GM21737 (cell line): Measurements from ENCODE around the gene FOSL2.

Experiments
- ATAC-seq: cut with Tn5 transposase; IDR thresholded peaks from one replicate; pipeline ENCODE4 v1.9.1; 2021; ENCODE audit warnings: mild to moderate bottlenecking, moderate library complexity; ENCODE audit not compliant: unreplicated experiment

Gene FOSL2

DNA sequence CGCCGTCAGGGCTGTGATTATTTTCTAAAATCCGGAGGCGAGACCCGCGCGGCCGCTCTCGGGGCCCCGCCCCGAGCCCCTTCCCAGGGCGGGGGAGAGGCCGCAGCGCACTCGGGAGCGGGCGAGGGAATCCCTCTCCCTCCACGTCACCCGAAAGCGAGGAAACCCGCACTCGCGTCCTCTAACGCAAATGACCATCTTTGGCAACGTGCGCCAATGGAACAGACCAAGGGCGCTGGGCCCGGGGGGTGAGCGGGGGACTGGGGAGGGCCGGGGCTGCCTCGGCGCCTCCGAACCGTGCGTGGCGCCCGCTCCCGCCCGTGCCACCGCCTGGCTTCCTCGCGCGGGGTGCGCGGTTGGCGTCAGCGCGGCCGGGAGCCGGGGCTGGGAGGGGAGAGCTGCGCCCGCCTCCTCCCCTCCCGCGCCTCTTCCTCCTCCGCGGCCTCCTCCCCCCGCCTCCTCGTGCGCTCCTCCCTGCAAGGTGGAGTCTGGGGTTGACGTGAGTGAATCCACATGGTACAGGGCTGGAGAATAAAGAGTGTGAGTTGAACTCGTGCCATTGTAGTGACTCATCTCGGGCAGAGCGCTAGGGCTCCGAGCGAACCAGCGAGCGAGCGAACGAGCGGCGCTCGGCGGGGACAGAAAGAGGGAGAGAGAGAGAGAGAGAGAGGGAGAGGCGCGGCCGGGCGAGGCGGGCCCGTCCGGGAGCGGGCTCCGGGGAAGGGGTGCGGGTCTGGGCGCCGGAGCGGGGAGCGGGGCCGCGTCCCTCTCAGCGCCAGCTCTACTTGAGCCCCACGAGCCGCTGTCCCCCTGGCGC is at the start of gene FOSL2:
TSS of gene FOSL2 (plus strand) at position 562 of the 817 bp plus-strand sequence. CDS start 863 bp downstream, outside the sequence.
- peak; percentile 70 for ATAC-seq

DNA sequence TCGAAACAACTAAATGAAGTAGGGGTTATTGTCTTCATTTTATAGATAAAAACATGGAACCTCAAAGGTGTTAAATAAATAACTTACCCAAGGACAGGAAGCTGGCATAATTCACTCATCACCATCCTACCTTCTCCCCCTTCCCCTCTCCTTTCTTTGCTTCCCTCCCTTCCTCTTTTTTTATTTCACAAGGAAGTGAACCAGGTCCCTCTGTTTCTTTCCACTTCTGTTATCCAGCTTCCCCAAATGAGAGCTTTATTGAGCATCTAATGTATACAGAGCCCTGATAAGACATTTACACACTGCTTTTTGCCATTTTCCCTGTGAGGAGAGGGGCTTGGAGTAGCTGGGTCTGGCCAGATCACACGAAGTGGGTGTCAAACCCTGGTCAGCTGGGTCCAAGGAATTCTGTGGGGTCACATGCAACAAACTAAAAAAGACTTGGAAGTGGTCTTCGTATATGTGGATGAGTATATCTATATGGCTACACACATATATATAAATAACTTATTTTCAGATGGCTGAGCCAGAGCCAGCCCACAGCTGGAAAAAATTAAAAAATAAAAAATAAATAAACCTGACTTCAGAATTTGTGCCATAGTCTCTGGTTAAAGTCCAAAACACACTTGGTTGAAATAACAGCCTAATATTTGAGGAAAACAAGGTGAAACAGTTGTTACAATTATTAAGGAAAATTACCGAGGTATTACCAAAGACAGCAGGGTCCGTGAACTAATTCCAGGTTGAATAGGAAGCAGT is 49.3 kb upstream of the FOSL2 start:
- ATAC-seq = no peak

GRCh38 chr2:28343971-28344715 is 48.5 kb upstream of the FOSL2 start:
- ATAC-seq = no peak

- no peak for ATAC-seq
Measured at GRCh38 chr2:28344756-28345373, 47.8 kb upstream of the FOSL2 start.

GRCh38 chr2:28345619-28346018 is 47.0 kb upstream of the FOSL2 start:
- no peak for ATAC-seq

DNA sequence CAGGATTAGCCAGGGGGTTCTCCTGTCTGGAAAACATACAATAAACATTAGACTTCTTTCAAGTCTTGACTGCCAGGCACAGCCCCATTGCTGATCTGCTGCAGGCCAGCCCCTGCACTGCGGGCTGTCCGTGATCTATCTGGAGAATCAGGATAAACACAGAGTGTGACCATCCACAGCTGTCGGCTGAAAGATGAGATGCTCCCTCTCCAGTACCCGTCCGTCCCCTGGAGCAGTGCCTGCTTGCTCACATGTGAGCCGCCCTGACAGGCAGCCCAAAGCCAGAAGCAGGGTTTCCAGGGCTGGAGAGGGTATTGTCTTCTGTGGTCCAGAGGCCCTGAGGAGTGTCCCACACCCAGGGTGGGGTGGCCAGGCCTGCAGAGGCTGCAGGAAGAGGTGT is 46.1 kb upstream of the FOSL2 start:
- no peak for ATAC-seq

GRCh38 chr2:28347193-28347592 is 45.5 kb upstream of the FOSL2 start:
- no peak for ATAC-seq

- no peak for ATAC-seq
Measured at GRCh38 chr2:28347596-28347995, 45.1 kb upstream of the FOSL2 start.

- no peak for ATAC-seq
Measured at GRCh38 chr2:28348149-28348567, 44.5 kb upstream of the FOSL2 start.

DNA sequence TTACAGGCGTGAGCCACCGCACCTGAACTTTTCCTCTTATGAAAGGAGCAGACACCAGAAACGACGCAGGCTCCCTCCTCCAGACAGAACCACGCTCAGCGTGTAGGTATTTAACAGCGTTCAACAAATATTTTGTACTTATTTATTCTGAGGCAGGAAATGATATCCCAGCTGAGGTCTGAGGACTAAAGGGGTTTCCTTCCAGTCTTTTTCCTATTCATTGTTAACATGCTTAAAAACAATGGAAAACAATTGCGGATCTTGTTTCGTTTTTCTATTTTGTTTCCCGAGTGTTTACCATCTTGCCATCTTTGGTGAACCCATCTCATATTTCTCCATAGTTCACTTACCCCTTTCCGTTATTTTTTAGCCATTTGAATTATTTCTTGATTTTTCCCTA is 43.7 kb upstream of the FOSL2 start:
- ATAC-seq = no peak

- ATAC-seq = no peak
Measured at GRCh38 chr2:28349546-28350165, 43.0 kb upstream of the FOSL2 start.

GRCh38 chr2:28350196-28350595 is 42.5 kb upstream of the FOSL2 start:
- no peak for ATAC-seq

DNA sequence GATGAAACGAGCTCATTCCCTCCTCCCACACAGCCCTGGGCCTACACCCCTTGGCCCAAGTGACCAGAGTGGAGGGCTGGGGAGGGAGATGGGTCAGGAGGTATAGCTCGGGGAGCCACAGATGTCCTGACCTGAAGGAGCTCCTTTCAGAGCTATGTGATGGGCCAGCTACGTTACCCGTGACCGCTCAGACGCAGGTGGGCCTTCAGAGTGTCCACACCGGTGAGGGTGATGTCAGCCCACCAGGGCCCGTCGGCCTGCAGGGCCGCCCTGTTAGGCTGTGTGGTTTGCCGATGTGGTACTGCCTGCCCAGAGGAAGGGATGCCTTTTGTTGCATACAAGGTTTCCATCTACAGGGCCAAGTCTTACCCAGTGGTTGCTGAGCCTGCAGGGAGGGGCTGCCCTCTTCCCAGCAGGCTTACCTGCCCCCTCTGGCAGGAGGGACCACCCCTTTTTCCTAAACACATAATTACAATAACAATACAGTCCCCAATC is 41.8 kb upstream of the FOSL2 start:
- ATAC-seq = no peak

- no peak for ATAC-seq
Measured at GRCh38 chr2:28351621-28352020, 41.0 kb upstream of the FOSL2 start.

GRCh38 chr2:28352104-28352503 is 40.6 kb upstream of the FOSL2 start:
- ATAC-seq = no peak

DNA sequence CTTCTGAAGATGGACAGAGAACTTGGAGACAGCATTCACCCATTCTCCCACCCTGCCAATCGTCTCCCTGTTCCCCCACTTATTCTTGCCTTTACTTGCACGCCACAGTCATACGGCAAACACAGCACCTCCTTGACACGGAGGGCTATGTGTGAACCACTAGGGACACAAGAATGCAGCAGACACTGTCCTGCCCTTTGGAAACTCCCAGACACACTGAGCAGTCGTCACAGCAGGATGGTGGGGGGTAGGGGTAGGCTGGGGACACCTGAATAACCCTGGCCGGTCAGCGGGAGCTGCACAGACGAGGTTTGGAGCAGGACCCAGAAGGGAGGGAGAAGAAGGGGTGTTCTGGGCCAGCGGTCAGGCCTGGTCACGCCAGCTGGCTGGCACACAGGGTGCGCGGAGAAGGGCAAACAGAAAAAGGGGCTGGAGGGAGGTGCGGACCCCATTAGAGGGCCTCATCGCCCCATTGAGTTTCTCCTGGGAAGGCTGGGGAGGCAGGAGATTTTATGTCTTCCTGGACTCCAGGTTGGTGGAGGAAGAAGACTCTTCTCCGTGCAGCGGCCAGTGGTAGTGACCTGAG is 40.0 kb upstream of the FOSL2 start:
- no peak for ATAC-seq

- no peak for ATAC-seq
Measured at GRCh38 chr2:28354920-28355520, 37.6 kb upstream of the FOSL2 start.

DNA sequence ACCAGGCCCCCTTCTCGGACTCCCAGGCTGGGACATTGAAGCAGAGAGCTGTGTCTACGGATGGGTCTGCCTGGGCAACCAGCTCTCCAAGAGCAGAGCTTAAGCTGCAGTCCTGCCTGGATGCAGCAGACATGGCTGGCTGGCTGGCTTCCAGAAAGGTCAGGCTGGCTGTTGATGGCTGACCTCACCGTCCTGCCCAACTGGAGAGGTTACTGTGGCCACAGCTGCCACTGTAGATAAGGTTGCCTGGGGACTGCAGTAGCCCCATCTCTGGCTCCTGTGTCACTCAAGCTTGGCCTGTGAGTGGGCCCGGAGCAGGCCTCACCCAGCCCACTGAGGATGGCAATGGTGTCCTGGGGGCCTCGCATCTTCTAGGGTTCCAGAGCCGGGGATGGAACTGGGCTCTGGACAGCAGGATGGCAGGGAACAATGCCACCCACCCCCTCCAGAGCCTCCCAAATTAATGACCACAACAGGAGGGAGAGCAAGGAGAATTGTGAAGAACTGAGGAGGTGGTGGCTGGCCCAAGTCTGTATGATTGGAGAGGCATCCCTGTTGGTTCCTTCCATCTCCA is 37.0 kb upstream of the FOSL2 start:
- no peak for ATAC-seq
